Fibroblast of lung (primary cell): ENCODE data around the gene PPAN. TPM values are rescaled to one million over a fixed set of nuclear protein-coding genes. Genes with fewer than 3 reads are reported as not detected.

Source experiments
- DNase-seq, 2 donors: peaks; one replicate each; pipeline versions ENCODE4 v3.0.0 to v3.0.0-alpha.2; 2010; ENCODE audit warnings: low read depth in 2 of 2
- H2AFZ ChIP-seq: 2 replicates; pipeline ENCODE4 v1.5.1; 2012; ENCODE audit warnings: low read length, control low read depth, inconsistent platforms
- H3K27ac ChIP-seq: 2 replicates; pipeline ENCODE4 v1.5.1; 2011; ENCODE audit warnings: low read length, control low read depth; ENCODE audit not compliant: insufficient read depth
- H3K27me3 ChIP-seq: 2 replicates; pipeline ENCODE4 v1.5.1; 2011; ENCODE audit warnings: mild to moderate bottlenecking, low read length; ENCODE audit not compliant: control insufficient read depth, insufficient read depth
- H3K36me3 ChIP-seq: 2 replicates; pipeline ENCODE4 v1.5.1; 2011; ENCODE audit warnings: low read length; ENCODE audit not compliant: control insufficient read depth, insufficient read depth
- H3K4me1 ChIP-seq: 2 replicates; pipeline ENCODE4 v1.5.1; 2011; ENCODE audit warnings: low read length; ENCODE audit not compliant: control insufficient read depth, insufficient read depth; ENCODE audit errors: extremely low read depth
- H3K4me2 ChIP-seq: 2 replicates; pipeline ENCODE4 v1.5.1; 2011; ENCODE audit warnings: low read length, control low read depth; ENCODE audit not compliant: insufficient read depth; ENCODE audit errors: extremely low read depth
- H3K4me3 ChIP-seq, 4 experiments: fragments of 200-600 bp in 1 of 4; sonication (generic) in 1 of 4; replicated peaks in 1 of 4; 2 replicates each; pipeline ENCODE4 v1.5.1; 2011 to 2016; ENCODE audit warnings: low read length in 4 of 4, low read depth in 3 of 4, mild to moderate bottlenecking in 3 of 4, control low read depth in 2 of 4, inconsistent platforms in 1 of 4, mixed read lengths in 1 of 4; ENCODE audit not compliant: insufficient read depth in 1 of 4; ENCODE audit errors: control extremely low read depth in 1 of 4
- H3K79me2 ChIP-seq: 2 replicates; pipeline ENCODE4 v1.5.1; 2012; ENCODE audit warnings: mild to moderate bottlenecking, low read length, inconsistent platforms; ENCODE audit not compliant: control insufficient read depth, insufficient read depth
- H3K9ac ChIP-seq: 2 replicates; pipeline ENCODE4 v1.5.1; 2011; ENCODE audit warnings: mild to moderate bottlenecking, low read length, control low read depth; ENCODE audit not compliant: insufficient read depth
- H3K9me3 ChIP-seq: 2 replicates; pipeline ENCODE4 v1.5.1; 2012; ENCODE audit warnings: low read depth, low read length; ENCODE audit not compliant: control insufficient read depth, insufficient read depth
- H4K20me1 ChIP-seq: 2 replicates; pipeline ENCODE4 v1.5.1; 2011; ENCODE audit warnings: low read length; ENCODE audit not compliant: control insufficient read depth, insufficient read depth; ENCODE audit errors: extremely low read depth
- CTCF ChIP-seq, 2 donors: IDR thresholded peaks in 1 of 2; conservative IDR thresholded peaks in 1 of 2; 1 replicate in 1 of 2; 2 replicates in 1 of 2; pipeline ENCODE4 v1.5.1; 2011 to 2012; ENCODE audit warnings: low read length in 2 of 2, control low read depth in 1 of 2, inconsistent platforms in 1 of 2, low read depth in 1 of 2, mild to moderate bottlenecking in 1 of 2
- EZH2 ChIP-seq: IDR thresholded peaks from 2 replicates; pipeline ENCODE4 v1.5.1; 2012; ENCODE audit warnings: low read length, control low read depth, mild to moderate bottlenecking; ENCODE audit errors: missing control alignments
- polyA plus RNA-seq, 2 donors: library from polyadenylated mRNA; depleted of rRNA in 1 of 2; stranded (reverse) in 1 of 2; unstranded in 1 of 2; fragments of >200 nt; gene quantifications; 2 replicates each; pipeline ENCODE4 v1.2.1, GENCODE V29; 2011 to 2012; ENCODE audit warnings: missing spikeins in 1 of 2
- total RNA-seq: library from RNA; depleted of rRNA; stranded (reverse); fragments of >200 nt; gene quantifications from 2 replicates; pipeline ENCODE4 v1.2.1, GENCODE V29; 2014

PPAN gene
- total and polyA plus RNA-seq, 2 donors (not counting 1 experiment from before 2014, with no cell fraction given): 15.3 to 22.6 TPM

DNA sequence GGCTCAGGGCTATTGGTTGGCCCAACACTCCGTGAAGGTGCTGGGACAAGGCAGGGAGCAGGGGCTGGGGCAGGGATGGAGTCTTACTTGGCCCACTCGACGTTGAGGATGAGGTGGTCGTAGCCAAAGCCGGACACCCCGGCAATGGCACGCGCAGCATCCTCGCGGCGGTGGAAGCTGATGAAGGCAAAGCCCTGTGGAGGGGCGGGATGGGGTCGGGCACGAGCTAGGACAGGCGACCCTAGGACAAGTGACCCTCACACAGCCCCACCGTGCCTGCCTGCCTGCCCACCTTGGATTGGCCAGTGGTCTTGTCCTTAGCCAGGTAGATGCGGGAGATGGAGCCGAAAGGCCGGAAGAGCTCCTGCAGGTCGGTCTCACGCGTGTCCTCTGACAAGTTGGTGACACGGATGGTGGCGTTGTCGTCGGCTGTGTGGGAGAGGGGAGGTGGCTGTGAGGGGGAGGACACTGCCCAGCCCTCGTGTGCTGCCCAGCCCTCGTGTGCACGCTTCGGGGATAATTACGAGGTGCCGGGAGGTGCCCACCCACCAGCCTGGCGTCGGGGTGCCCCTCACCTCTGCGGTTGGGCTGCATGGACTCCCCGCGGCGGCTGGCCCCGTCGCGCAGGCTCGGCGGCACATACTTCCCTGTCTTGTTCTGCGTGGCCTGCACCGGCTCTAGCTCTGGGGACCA lies 9.4 kb downstream of the PPAN start:
- H3K27me3 ChIP-seq: no peaks in the 10 kb centered on the region
- H3K9me3 ChIP-seq: no peaks in the 10 kb centered on the region
- H2AFZ ChIP-seq: no peak overlapping the region
- TF ChIP-seq CTCF (conservative IDR thresholded peaks at IDR 0.05 in 1 of 2, IDR thresholded peaks at IDR 0.05 in 1 of 2; ENCODE audit: low read depth in 1 of 2, low read length in 2 of 2) (no peak), EZH2 (no peak)
- peaks cover 12% of the 10 kb centered on the region for H3K79me2 ChIP-seq
- H3K9ac ChIP-seq: no peak overlapping the region
- no peaks in the 10 kb centered on the region for H4K20me1 ChIP-seq
- H3K36me3 ChIP-seq: peaks cover 33% of the 10 kb centered on the region
- no peak for DNase-seq
- H3K27ac ChIP-seq: no peak overlapping the region
- peaks cover 7% of the 10 kb centered on the region for H3K4me1 ChIP-seq
- H3K4me2 ChIP-seq: no peak overlapping the region
- no peak overlapping the region for H3K4me3 ChIP-seq

DNA sequence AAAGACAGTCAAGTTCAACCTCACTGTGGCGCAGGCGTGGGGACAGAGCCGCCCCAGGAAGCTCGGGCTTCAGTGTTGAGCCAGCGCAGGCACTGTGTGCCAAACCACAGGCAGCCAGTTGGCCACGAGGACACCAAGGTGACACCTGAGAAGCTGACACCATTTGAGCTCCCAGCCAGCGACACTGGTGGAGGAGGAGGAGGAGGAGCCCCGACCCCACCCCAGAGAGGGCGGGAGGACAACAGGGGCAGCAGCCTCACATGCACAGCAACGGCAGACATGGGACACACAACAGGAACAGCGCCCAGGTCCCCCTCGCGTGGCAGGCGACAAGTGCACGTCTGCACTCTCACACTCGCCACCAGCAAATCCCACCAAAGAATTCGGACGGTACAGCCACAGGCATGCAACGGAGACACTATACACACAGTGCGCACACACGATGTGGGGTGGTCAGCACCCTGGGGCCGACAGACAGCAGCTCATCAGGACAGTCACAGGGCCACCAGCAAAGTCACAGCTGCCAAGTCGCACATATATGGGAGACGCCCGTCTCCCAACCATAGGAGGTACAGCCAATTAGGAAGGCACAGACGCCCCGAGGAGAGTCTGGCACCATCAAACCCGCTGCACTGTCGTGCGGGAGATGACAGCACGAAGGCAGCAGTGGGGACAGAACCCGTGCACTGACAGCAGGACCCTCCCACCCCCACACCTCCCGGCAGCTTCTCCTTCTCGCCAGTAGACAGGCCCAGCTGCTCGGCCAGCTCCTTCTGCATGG lies 10.1 kb downstream of the PPAN start:
- Histone ChIP-seq H3K36me3 (peaks cover 27% of the 10 kb centered on the region), H3K9ac (no peak overlapping the region), H3K27me3 (no peaks in the 10 kb centered on the region), H4K20me1 (no peaks in the 10 kb centered on the region), H3K27ac (no peak overlapping the region), H3K9me3 (no peaks in the 10 kb centered on the region), H3K4me1 (peaks cover 11% of the 10 kb centered on the region), H3K4me2 (no peak overlapping the region), H2AFZ (no peak overlapping the region), H3K79me2 (peaks cover 12% of the 10 kb centered on the region), H3K4me3 (no peak overlapping the region)
- TF ChIP-seq CTCF (conservative IDR thresholded peaks at IDR 0.05 in 1 of 2, IDR thresholded peaks at IDR 0.05 in 1 of 2; ENCODE audit: low read depth in 1 of 2, low read length in 2 of 2) (no peak), EZH2 (no peak)
- no peak for DNase-seq

- Histone ChIP-seq H4K20me1 (no peaks in the 10 kb centered on the region), H3K4me1 (peaks cover 11% of the 10 kb centered on the region), H3K4me3 (no peak overlapping the region), H3K79me2 (peaks cover 12% of the 10 kb centered on the region), H3K9me3 (no peaks in the 10 kb centered on the region), H3K27me3 (no peaks in the 10 kb centered on the region), H3K9ac (no peak overlapping the region), H2AFZ (no peak overlapping the region), H3K4me2 (no peak overlapping the region), H3K27ac (no peak overlapping the region), H3K36me3 (peaks cover 24% of the 10 kb centered on the region)
- no peak for TF ChIP-seq EZH2
- TF ChIP-seq CTCF (conservative IDR thresholded peaks at IDR 0.05 in 1 of 2, IDR thresholded peaks at IDR 0.05 in 1 of 2; ENCODE audit: low read depth in 1 of 2, low read length in 2 of 2): no peak
- DNase-seq: no peak
Observed at GRCh38 chr19:10116866-10117616, 10.9 kb downstream of the PPAN start.
